Measurements from ENCODE around the gene KIAA1586.

- TF ChIP-seq TCF7L2 (IDR thresholded peaks at IDR 0.05; ENCODE audit: low read depth, low read length) = no peak
- TF ChIP-seq, protein P1, sequence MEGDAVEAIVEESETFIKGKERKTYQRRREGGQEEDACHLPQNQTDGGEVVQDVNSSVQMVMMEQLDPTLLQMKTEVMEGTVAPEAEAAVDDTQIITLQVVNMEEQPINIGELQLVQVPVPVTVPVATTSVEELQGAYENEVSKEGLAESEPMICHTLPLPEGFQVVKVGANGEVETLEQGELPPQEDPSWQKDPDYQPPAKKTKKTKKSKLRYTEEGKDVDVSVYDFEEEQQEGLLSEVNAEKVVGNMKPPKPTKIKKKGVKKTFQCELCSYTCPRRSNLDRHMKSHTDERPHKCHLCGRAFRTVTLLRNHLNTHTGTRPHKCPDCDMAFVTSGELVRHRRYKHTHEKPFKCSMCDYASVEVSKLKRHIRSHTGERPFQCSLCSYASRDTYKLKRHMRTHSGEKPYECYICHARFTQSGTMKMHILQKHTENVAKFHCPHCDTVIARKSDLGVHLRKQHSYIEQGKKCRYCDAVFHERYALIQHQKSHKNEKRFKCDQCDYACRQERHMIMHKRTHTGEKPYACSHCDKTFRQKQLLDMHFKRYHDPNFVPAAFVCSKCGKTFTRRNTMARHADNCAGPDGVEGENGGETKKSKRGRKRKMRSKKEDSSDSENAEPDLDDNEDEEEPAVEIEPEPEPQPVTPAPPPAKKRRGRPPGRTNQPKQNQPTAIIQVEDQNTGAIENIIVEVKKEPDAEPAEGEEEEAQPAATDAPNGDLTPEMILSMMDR (IDR thresholded peaks at IDR 0.05) = no peak
- no peak for TF ChIP-seq SIN3A (IDR thresholded peaks at IDR 0.05; ENCODE audit: borderline replicate concordance, insufficient read depth, low read depth, low read length)
- no peak for TF ChIP-seq POLR2AphosphoS5 (IDR thresholded peaks at IDR 0.05; ENCODE audit: low read depth, low read length)
These were observed 48.2 kb downstream of the KIAA1586 start for GRCh38 chr6:57094689-57095088.

All from Panc1 (cell line).